ENCODE measurements around the gene FXYD6. TPM values are rescaled to one million over a fixed set of nuclear protein-coding genes. Genes with fewer than 3 reads are reported as not detected.

FXYD6 gene
- total RNA-seq, 1 experiment from 2014 or later, result 0.54 TPM

DNA sequence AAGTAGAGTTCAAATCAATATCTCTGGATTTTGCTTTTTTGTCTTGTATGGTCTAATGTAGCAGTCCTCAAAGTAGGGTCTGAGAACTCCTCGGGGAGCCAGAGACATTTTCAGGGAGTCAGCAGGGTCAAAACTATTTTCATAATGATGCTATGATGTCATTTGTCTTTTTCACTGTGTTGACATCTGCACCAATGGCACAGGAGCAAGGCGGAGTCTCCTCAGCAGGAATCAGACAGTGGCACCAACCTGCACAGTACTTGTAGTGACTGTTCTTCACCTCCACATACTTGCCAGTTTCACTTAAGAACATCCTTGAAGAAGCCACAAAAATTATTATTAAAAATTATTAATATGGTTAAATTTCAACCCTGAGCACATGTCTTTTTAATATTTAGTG lies 14.9 kb upstream of the FXYD6 start:
- Histone ChIP-seq H3K9me3 (ENCODE audit: control insufficient read depth, insufficient read depth, low read depth, low read length) (no peaks in the 10 kb centered on the region), H3K4me3 (ENCODE audit: low read depth in 2 of 2, low read length in 2 of 2) (no peak overlapping the region), H3K27ac (ENCODE audit: low read length) (no peak overlapping the region), H3K27me3 (ENCODE audit: control insufficient read depth, insufficient read depth, low read length) (peaks cover 11% of the 10 kb centered on the region), H3K36me3 (ENCODE audit: control insufficient read depth, insufficient read depth, low read length) (no peaks in the 10 kb centered on the region), H3K4me1 (ENCODE audit: control insufficient read depth, insufficient read depth, low read length) (no peaks in the 10 kb centered on the region)
- POLR2A ChIA-PET, result no interaction called here
- in situ Hi-C loops (cut with HindIII; ENCODE audit: low pct_unique_long_range_greater_than_20kb, low sequenced_read_pairs) (no loop called here), intact Hi-C loops (cut with micrococcal nuclease; ENCODE audit: unreplicated experiment) (no loop called here)
- no TSS peak for BruUV-seq (replicated peaks)
- TF ChIP-seq, protein P1, sequence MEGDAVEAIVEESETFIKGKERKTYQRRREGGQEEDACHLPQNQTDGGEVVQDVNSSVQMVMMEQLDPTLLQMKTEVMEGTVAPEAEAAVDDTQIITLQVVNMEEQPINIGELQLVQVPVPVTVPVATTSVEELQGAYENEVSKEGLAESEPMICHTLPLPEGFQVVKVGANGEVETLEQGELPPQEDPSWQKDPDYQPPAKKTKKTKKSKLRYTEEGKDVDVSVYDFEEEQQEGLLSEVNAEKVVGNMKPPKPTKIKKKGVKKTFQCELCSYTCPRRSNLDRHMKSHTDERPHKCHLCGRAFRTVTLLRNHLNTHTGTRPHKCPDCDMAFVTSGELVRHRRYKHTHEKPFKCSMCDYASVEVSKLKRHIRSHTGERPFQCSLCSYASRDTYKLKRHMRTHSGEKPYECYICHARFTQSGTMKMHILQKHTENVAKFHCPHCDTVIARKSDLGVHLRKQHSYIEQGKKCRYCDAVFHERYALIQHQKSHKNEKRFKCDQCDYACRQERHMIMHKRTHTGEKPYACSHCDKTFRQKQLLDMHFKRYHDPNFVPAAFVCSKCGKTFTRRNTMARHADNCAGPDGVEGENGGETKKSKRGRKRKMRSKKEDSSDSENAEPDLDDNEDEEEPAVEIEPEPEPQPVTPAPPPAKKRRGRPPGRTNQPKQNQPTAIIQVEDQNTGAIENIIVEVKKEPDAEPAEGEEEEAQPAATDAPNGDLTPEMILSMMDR (IDR thresholded peaks at IDR 0.05), result no peak
- TF ChIP-seq TCF7L2 (IDR thresholded peaks at IDR 0.05; ENCODE audit: low read depth, low read length), result no peak
- TF ChIP-seq POLR2AphosphoS5 (IDR thresholded peaks at IDR 0.05; ENCODE audit: low read depth, low read length), result no peak
- TF ChIP-seq SIN3A (IDR thresholded peaks at IDR 0.05; ENCODE audit: borderline replicate concordance, insufficient read depth, low read depth, low read length), result no peak
- TF ChIP-seq, protein P2, sequence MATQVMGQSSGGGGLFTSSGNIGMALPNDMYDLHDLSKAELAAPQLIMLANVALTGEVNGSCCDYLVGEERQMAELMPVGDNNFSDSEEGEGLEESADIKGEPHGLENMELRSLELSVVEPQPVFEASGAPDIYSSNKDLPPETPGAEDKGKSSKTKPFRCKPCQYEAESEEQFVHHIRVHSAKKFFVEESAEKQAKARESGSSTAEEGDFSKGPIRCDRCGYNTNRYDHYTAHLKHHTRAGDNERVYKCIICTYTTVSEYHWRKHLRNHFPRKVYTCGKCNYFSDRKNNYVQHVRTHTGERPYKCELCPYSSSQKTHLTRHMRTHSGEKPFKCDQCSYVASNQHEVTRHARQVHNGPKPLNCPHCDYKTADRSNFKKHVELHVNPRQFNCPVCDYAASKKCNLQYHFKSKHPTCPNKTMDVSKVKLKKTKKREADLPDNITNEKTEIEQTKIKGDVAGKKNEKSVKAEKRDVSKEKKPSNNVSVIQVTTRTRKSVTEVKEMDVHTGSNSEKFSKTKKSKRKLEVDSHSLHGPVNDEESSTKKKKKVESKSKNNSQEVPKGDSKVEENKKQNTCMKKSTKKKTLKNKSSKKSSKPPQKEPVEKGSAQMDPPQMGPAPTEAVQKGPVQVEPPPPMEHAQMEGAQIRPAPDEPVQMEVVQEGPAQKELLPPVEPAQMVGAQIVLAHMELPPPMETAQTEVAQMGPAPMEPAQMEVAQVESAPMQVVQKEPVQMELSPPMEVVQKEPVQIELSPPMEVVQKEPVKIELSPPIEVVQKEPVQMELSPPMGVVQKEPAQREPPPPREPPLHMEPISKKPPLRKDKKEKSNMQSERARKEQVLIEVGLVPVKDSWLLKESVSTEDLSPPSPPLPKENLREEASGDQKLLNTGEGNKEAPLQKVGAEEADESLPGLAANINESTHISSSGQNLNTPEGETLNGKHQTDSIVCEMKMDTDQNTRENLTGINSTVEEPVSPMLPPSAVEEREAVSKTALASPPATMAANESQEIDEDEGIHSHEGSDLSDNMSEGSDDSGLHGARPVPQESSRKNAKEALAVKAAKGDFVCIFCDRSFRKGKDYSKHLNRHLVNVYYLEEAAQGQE (IDR thresholded peaks at IDR 0.05; ENCODE audit: insufficient read depth in 1 of 2, low read depth in 2 of 2, low read length in 1 of 2), result no peak
- no peak for ATAC-seq
- no peak for DNase-seq (ENCODE audit: low read depth, low spot score)
- CTCF ChIA-PET, result no interaction called here

DNA sequence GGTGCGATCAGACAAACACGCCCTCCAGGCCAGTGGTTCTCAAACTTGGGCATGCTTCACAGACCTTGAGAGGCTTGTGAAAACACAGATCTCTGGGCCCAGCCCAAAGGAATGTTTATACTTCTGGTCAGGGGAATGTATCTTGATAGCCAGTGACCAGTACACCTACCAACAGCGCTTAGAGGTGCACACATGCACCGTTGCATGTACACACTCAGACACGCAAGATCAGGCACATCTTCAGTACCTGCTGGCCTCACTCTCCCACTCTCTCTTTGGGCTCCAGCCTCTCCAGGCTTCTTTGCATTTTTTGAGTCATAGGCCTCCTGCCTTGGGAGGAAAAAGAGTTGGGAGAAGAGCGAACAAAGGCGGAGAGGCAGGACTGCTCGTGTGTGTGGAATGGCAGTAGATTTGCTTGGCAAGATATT lies 11.7 kb upstream of the FXYD6 start:
- ATAC-seq (no peak), DNase-seq (ENCODE audit: low read depth, low spot score) (no peak)
- in situ Hi-C loops (cut with HindIII; ENCODE audit: low pct_unique_long_range_greater_than_20kb, low sequenced_read_pairs) (no loop called here), intact Hi-C loops (cut with micrococcal nuclease; ENCODE audit: unreplicated experiment) (no loop called here)
- Histone ChIP-seq H3K27me3 (ENCODE audit: control insufficient read depth, insufficient read depth, low read length) (peaks cover under 1% of the 10 kb centered on the region; the same call in 1 of the 2 replicates), H3K27ac (ENCODE audit: low read length) (no peak overlapping the region), H3K4me1 (ENCODE audit: control insufficient read depth, insufficient read depth, low read length) (no peaks in the 10 kb centered on the region), H3K4me3 (ENCODE audit: low read depth in 2 of 2, low read length in 2 of 2) (no peak overlapping the region), H3K9me3 (ENCODE audit: control insufficient read depth, insufficient read depth, low read depth, low read length) (no peaks in the 10 kb centered on the region), H3K36me3 (ENCODE audit: control insufficient read depth, insufficient read depth, low read length) (no peaks in the 10 kb centered on the region)
- ChIA-PET POLR2A (no interaction called here), CTCF (interaction anchor here (0.6 kb wide), 1 partner anchor 12 kb away, joined by 3 read pairs; no protein-coding TSS in a partner anchor)
- no TSS peak for BruUV-seq (replicated peaks)
- TF ChIP-seq SIN3A (IDR thresholded peaks at IDR 0.05; ENCODE audit: borderline replicate concordance, insufficient read depth, low read depth, low read length), result no peak
- no peak for TF ChIP-seq TCF7L2 (IDR thresholded peaks at IDR 0.05; ENCODE audit: low read depth, low read length)
- no peak for TF ChIP-seq POLR2AphosphoS5 (IDR thresholded peaks at IDR 0.05; ENCODE audit: low read depth, low read length)
- TF ChIP-seq, protein P1 (IDR thresholded peaks at IDR 0.05), result no peak
- TF ChIP-seq, protein P2 (IDR thresholded peaks at IDR 0.05; ENCODE audit: insufficient read depth in 1 of 2, low read depth in 2 of 2, low read length in 1 of 2), result no peak

Data from Panc1 (cell line).